SK-N-SH treated with all-trans-retinoic acid at 6 μM for 48 hours (cell line): ENCODE measurements around the gene SVOPL.

Experiments used
- CSRNP3 ChIP-seq: fragments of 250-450 bp; sonication (Bioruptor Pico); IDR thresholded peaks from 2 replicates; pipeline ENCODE4 v1.5.1; 2021; ENCODE audit warnings: mild to moderate bottlenecking, moderate library complexity
- ZNF565 ChIP-seq: fragments of 450-650 bp; formaldehyde crosslinking; conservative IDR thresholded peaks from 2 replicates; pipeline ENCODE4 v1.5.0; 2020; ENCODE audit warnings: low read depth, mild to moderate bottlenecking, moderate library complexity
- ZNF70 ChIP-seq: fragments of 450-650 bp; formaldehyde crosslinking; IDR thresholded peaks from 2 replicates; pipeline ENCODE4 v1.5.0; 2020; ENCODE audit warnings: mild to moderate bottlenecking, moderate library complexity
- TF ChIP-seq, protein P1 (sequence below): fragments of 250-450 bp; sonication (Bioruptor Pico); IDR thresholded peaks from 2 replicates; pipeline ENCODE4 v1.8.0; 2020; ENCODE audit warnings: mild to moderate bottlenecking, moderate library complexity, borderline replicate concordance
- TF ChIP-seq, protein P2 (sequence below): fragments of 250-450 bp; sonication (Bioruptor Pico); IDR thresholded peaks from 2 replicates; pipeline ENCODE4 v1.5.1; 2020; ENCODE audit warnings: low read depth, mild to moderate bottlenecking, moderate library complexity
- TF ChIP-seq, protein P3 (sequence below): fragments of 250-450 bp; sonication (Bioruptor Pico); IDR thresholded peaks from 2 replicates; pipeline ENCODE4 v1.5.0; 2020; ENCODE audit warnings: mild to moderate bottlenecking, moderate library complexity

GRCh38 chr7:138625084-138625848 is 75.9 kb downstream of the SVOPL start:
- TF ChIP-seq ZNF565 (CRISPR knock-in tag): no peak
- TF ChIP-seq, protein P1, sequence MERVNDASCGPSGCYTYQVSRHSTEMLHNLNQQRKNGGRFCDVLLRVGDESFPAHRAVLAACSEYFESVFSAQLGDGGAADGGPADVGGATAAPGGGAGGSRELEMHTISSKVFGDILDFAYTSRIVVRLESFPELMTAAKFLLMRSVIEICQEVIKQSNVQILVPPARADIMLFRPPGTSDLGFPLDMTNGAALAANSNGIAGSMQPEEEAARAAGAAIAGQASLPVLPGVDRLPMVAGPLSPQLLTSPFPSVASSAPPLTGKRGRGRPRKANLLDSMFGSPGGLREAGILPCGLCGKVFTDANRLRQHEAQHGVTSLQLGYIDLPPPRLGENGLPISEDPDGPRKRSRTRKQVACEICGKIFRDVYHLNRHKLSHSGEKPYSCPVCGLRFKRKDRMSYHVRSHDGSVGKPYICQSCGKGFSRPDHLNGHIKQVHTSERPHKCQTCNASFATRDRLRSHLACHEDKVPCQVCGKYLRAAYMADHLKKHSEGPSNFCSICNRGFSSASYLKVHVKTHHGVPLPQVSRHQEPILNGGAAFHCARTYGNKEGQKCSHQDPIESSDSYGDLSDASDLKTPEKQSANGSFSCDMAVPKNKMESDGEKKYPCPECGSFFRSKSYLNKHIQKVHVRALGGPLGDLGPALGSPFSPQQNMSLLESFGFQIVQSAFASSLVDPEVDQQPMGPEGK (CRISPR knock-in tag): no peak
- TF ChIP-seq, protein P2, sequence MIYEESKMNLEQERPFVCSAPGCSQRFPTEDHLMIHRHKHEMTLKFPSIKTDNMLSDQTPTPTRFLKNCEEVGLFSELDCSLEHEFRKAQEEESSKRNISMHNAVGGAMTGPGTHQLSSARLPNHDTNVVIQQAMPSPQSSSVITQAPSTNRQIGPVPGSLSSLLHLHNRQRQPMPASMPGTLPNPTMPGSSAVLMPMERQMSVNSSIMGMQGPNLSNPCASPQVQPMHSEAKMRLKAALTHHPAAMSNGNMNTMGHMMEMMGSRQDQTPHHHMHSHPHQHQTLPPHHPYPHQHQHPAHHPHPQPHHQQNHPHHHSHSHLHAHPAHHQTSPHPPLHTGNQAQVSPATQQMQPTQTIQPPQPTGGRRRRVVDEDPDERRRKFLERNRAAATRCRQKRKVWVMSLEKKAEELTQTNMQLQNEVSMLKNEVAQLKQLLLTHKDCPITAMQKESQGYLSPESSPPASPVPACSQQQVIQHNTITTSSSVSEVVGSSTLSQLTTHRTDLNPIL (CRISPR knock-in tag): no peak
- no peak for TF ChIP-seq ZNF70 (CRISPR knock-in tag)
- TF ChIP-seq, protein P3, sequence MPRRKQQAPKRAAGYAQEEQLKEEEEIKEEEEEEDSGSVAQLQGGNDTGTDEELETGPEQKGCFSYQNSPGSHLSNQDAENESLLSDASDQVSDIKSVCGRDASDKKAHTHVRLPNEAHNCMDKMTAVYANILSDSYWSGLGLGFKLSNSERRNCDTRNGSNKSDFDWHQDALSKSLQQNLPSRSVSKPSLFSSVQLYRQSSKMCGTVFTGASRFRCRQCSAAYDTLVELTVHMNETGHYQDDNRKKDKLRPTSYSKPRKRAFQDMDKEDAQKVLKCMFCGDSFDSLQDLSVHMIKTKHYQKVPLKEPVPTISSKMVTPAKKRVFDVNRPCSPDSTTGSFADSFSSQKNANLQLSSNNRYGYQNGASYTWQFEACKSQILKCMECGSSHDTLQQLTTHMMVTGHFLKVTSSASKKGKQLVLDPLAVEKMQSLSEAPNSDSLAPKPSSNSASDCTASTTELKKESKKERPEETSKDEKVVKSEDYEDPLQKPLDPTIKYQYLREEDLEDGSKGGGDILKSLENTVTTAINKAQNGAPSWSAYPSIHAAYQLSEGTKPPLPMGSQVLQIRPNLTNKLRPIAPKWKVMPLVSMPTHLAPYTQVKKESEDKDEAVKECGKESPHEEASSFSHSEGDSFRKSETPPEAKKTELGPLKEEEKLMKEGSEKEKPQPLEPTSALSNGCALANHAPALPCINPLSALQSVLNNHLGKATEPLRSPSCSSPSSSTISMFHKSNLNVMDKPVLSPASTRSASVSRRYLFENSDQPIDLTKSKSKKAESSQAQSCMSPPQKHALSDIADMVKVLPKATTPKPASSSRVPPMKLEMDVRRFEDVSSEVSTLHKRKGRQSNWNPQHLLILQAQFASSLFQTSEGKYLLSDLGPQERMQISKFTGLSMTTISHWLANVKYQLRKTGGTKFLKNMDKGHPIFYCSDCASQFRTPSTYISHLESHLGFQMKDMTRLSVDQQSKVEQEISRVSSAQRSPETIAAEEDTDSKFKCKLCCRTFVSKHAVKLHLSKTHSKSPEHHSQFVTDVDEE: no peak
- no peak for TF ChIP-seq CSRNP3 (CRISPR knock-in tag)
